Vagina (tissue), 2 donors: Measurements from ENCODE around the gene CDX1. TPM values are rescaled to one million over a fixed set of nuclear protein-coding genes. Genes with fewer than 3 reads are reported as not detected.

Experiments
- DNase-seq, 2 donors: peaks; one replicate each; pipeline ENCODE4 v3.0.0-alpha.2; 2017; ENCODE audit errors: extremely low spot score in 2 of 2
- H3K27ac ChIP-seq: fragments of 200-600 bp; sonication (generic); one replicate; pipeline ENCODE4 v1.5.1; 2019
- H3K27me3 ChIP-seq: fragments of 200-600 bp; sonication (generic); one replicate; pipeline ENCODE4 v1.5.1; 2019
- H3K36me3 ChIP-seq, 2 donors: fragments of 200-600 bp; sonication (generic); one replicate each; pipeline ENCODE4 v1.5.1; 2017 to 2019
- H3K4me1 ChIP-seq: fragments of 200-600 bp; sonication (generic); one replicate; pipeline ENCODE4 v1.5.1; 2019
- H3K4me3 ChIP-seq, 2 donors: fragments of 200-600 bp; sonication (generic); 1 replicate in 1 of 2; 2 replicates in 1 of 2; pipeline ENCODE4 v1.5.1; 2016 to 2019
- H3K9me3 ChIP-seq: fragments of 200-600 bp; sonication (generic); one replicate; pipeline ENCODE4 v1.5.1; 2019
- CTCF ChIP-seq, 3 experiments: fragments of 450-650 bp in 2 of 3; fragments of 200-600 bp in 1 of 3; sonication (generic) in 1 of 3; IDR thresholded peaks; one replicate each; pipeline ENCODE4 v1.5.1; 2017 to 2019; ENCODE audit warnings: antibody characterized with exemption in 3 of 3, mild to moderate bottlenecking in 2 of 3, moderate library complexity in 2 of 3
- POLR2A ChIP-seq, 2 donors: fragments of 450-650 bp; IDR thresholded peaks; one replicate each; pipeline ENCODE4 v1.6.1; 2017; ENCODE audit warnings: antibody characterized with exemption in 2 of 2, mild to moderate bottlenecking in 2 of 2, moderate library complexity in 2 of 2
- POLR2AphosphoS5 ChIP-seq, 2 donors: sonication (generic); formaldehyde crosslinking; IDR thresholded peaks; one replicate each; pipeline ENCODE4 v1.9.0; 2017; ENCODE audit warnings: antibody characterized with exemption in 2 of 2, mild to moderate bottlenecking in 2 of 2, low read depth in 1 of 2; ENCODE audit not compliant: insufficient read depth in 1 of 2
- intact Hi-C: fragments of 100-400 bp; cut with DNase I; formaldehyde crosslinking; loops from one replicate; pipeline ENCODE4 v1.15.1; 2023
- total RNA-seq: library from RNA; depleted of rRNA; stranded (reverse); fragments of >200 nt; gene quantifications from one replicate; pipeline ENCODE4 v1.2.3, GENCODE V29; 2016

Gene CDX1
- total RNA-seq, 1 donor from 2014 or later = not detected

GRCh38 chr5:150188146-150188842, 21.7 kb downstream of the CDX1 start:
- H3K9me3 ChIP-seq = no peaks in the 10 kb centered on the region
- DNase-seq = no peak
- peaks cover 9% of the 10 kb centered on the region for H3K4me1 ChIP-seq
- no peak overlapping the region for H3K27ac ChIP-seq
- no peak for TF ChIP-seq POLR2AphosphoS5 (IDR thresholded peaks at IDR 0.05; ENCODE audit: insufficient read depth in 1 of 2, low read depth in 1 of 2)
- no peak for TF ChIP-seq POLR2A (IDR thresholded peaks at IDR 0.05)
- TF ChIP-seq CTCF (IDR thresholded peaks at IDR 0.05) = no peak
- no peaks in the 10 kb centered on the region for H3K36me3 ChIP-seq
- intact Hi-C loops = no loop called here
- no peaks in the 10 kb centered on the region for H3K27me3 ChIP-seq
- H3K4me3 ChIP-seq = no peak overlapping the region

- Histone ChIP-seq H3K27me3 (no peaks in the 10 kb centered on the region), H3K9me3 (no peaks in the 10 kb centered on the region)
- no peak for TF ChIP-seq POLR2A (IDR thresholded peaks at IDR 0.05)
- no peak for TF ChIP-seq CTCF (IDR thresholded peaks at IDR 0.05)
- TF ChIP-seq POLR2AphosphoS5 (IDR thresholded peaks at IDR 0.05; ENCODE audit: insufficient read depth in 1 of 2, low read depth in 1 of 2) = no peak
These were observed 22.7 kb downstream of the CDX1 start for GRCh38 chr5:150189326-150189725.

GRCh38 chr5:150189728-150190502, 23.3 kb downstream of the CDX1 start, which contains the start of gene SLC6A7:
Gene SLC6A7, plus strand, starts transcription at chr5:150190062. Its CDS starts 266 bp downstream, at chr5:150190328.
- no peak for DNase-seq
- H3K27ac ChIP-seq = no peak within 1 kb of the TSS
- no peaks in the 10 kb centered on the region for H3K36me3 ChIP-seq
- H3K4me1 ChIP-seq = peaks cover 9% of the 10 kb centered on the region
- no peaks in the 10 kb centered on the region for H3K9me3 ChIP-seq
- peak within 1 kb of the TSS in 1 of 2 donors; percentile 29 for H3K4me3 ChIP-seq
- TF ChIP-seq POLR2AphosphoS5 (IDR thresholded peaks at IDR 0.05; ENCODE audit: insufficient read depth in 1 of 2, low read depth in 1 of 2) = no peak
- TF ChIP-seq CTCF (IDR thresholded peaks at IDR 0.05) = no peak
- no peak for TF ChIP-seq POLR2A (IDR thresholded peaks at IDR 0.05)
- no peaks in the 10 kb centered on the region for H3K27me3 ChIP-seq
- intact Hi-C loops = no loop called here

More at GRCh38 chr5:150189326-150189725, 22.7 kb downstream of the CDX1 start:
- intact Hi-C loops = no loop called here
- Histone ChIP-seq H3K27ac (no peak overlapping the region), H3K4me1 (peaks cover 9% of the 10 kb centered on the region), H3K4me3 (no peak overlapping the region), H3K36me3 (no peaks in the 10 kb centered on the region)
- DNase-seq = no peak

- no peaks in the 10 kb centered on the region for H3K27me3 ChIP-seq
- H3K9me3 ChIP-seq = no peaks in the 10 kb centered on the region
- no peak for TF ChIP-seq CTCF (IDR thresholded peaks at IDR 0.05)
- H3K4me3 ChIP-seq = no peak overlapping the region
- intact Hi-C loops = no loop called here
- no peak overlapping the region for H3K27ac ChIP-seq
- H3K4me1 ChIP-seq = peaks cover 9% of the 10 kb centered on the region
- H3K36me3 ChIP-seq = no peaks in the 10 kb centered on the region
- DNase-seq = no peak
These were observed 24.0 kb downstream of the CDX1 start for GRCh38 chr5:150190503-150190979.

- DNase-seq = no peak
- Histone ChIP-seq H3K4me1 (peaks cover 9% of the 10 kb centered on the region), H3K27me3 (no peaks in the 10 kb centered on the region), H3K27ac (no peak overlapping the region), H3K36me3 (no peaks in the 10 kb centered on the region), H3K4me3 (no peak overlapping the region), H3K9me3 (no peaks in the 10 kb centered on the region)
- intact Hi-C loops = no loop called here
- TF ChIP-seq CTCF (IDR thresholded peaks at IDR 0.05) (no peak), POLR2AphosphoS5 (IDR thresholded peaks at IDR 0.05; ENCODE audit: insufficient read depth in 1 of 2, low read depth in 1 of 2) (no peak), POLR2A (IDR thresholded peaks at IDR 0.05) (no peak)
These were observed 24.4 kb downstream of the CDX1 start for GRCh38 chr5:150190987-150191386.
